Activated CD4-positive, alpha-beta memory T cell treated with anti-CD3 and anti-CD28 coated beads for 36 hours (primary cell): ENCODE results near the gene NFIX. TPM values are rescaled to one million over a fixed set of nuclear protein-coding genes. Genes with fewer than 3 reads are reported as not detected.

ENCODE experiments used
- CTCF ChIA-PET: fragments of 350-600 bp; sonication (Branson Sonifier 250); formaldehyde crosslinking; loops from one replicate; lab custom pipeline; 2021; ENCODE audit warnings: antibody characterized with exemption, inconsistent platforms; lab: Charles Lee
- POLR2A ChIA-PET: fragments of 350-600 bp; sonication (Branson Sonifier 250); formaldehyde crosslinking; loops from one replicate; lab custom pipeline; 2021; ENCODE audit warnings: antibody characterized with exemption; lab: Charles Lee
- DNase-seq: peaks from one replicate; pipeline ENCODE4 v3.0.0-alpha.2; 2020
- H3K27ac Mint-ChIP-seq: one replicate; pipeline ENCODE4 v1.8.0; 2021; ENCODE audit warnings: mixed read lengths
- H3K27me3 Mint-ChIP-seq: one replicate; pipeline ENCODE4 v1.8.0; 2021; ENCODE audit warnings: mixed read lengths
- H3K36me3 Mint-ChIP-seq: one replicate; pipeline ENCODE4 v1.8.0; 2021; ENCODE audit warnings: mixed read lengths
- H3K4me1 Mint-ChIP-seq: one replicate; pipeline ENCODE4 v1.8.0; 2021; ENCODE audit warnings: low read depth, mixed read lengths
- H3K4me3 Mint-ChIP-seq: one replicate; pipeline ENCODE4 v1.8.0; 2021; ENCODE audit warnings: mild to moderate bottlenecking, mixed read lengths
- H3K9me3 Mint-ChIP-seq: one replicate; pipeline ENCODE4 v1.8.0; 2021; ENCODE audit warnings: mixed read lengths
- intact Hi-C: fragments of 100-400 bp; cut with micrococcal nuclease; formaldehyde crosslinking; loops from one replicate; pipeline ENCODE4 v1.15.1; 2023
- total RNA-seq, 2 experiments: library from RNA; stranded (reverse); gene quantifications; one replicate each; pipeline ENCODE4 v1.2.3, GENCODE V29; 2021

NFIX gene
- total RNA-seq, 2 experiments from 2014 or later: 1.6 to 2.0 TPM

GRCh38 chr19:12982648-12983047 lies 12.6 kb upstream of the NFIX start:
- no peaks in the 10 kb centered on the region for H3K4me1 Mint-ChIP-seq
- no peak overlapping the region for H3K27ac Mint-ChIP-seq
- H3K36me3 Mint-ChIP-seq: no peaks in the 10 kb centered on the region
- DNase-seq: no peak
- intact Hi-C loops: loop anchor here (1.0 to 5.0 kb wide), 2 partner anchors 50 to 79 kb away; no protein-coding TSS in a partner anchor
- peaks cover 5% of the 10 kb centered on the region for H3K27me3 Mint-ChIP-seq
- POLR2A ChIA-PET: no interaction called here
- H3K4me3 Mint-ChIP-seq: no peak overlapping the region
- no peaks in the 10 kb centered on the region for H3K9me3 Mint-ChIP-seq
- CTCF ChIA-PET: interaction anchor here (0.8 to 12.8 kb wide), 6 partner anchors 17 to 112 kb away, joined by 3 to 268 read pairs (median 10); no protein-coding TSS in a partner anchor

GRCh38 chr19:12983091-12983490 lies 12.2 kb upstream of the NFIX start:
- peaks cover under 1% of the 10 kb centered on the region for H3K27me3 Mint-ChIP-seq
- DNase-seq: no peak
- H3K27ac Mint-ChIP-seq: no peak overlapping the region
- H3K4me3 Mint-ChIP-seq: no peak overlapping the region
- ChIA-PET CTCF (interaction anchor here (0.7 to 12.8 kb wide), 7 partner anchors 18 to 111 kb away, joined by 3 to 268 read pairs (median 5); no protein-coding TSS in a partner anchor), POLR2A (no interaction called here)
- intact Hi-C loops: loop anchor here (1.0 to 5.0 kb wide), 2 partner anchors 49 to 78 kb away; no protein-coding TSS in a partner anchor
- no peaks in the 10 kb centered on the region for H3K4me1 Mint-ChIP-seq
- H3K9me3 Mint-ChIP-seq: no peaks in the 10 kb centered on the region
- H3K36me3 Mint-ChIP-seq: no peaks in the 10 kb centered on the region

DNA sequence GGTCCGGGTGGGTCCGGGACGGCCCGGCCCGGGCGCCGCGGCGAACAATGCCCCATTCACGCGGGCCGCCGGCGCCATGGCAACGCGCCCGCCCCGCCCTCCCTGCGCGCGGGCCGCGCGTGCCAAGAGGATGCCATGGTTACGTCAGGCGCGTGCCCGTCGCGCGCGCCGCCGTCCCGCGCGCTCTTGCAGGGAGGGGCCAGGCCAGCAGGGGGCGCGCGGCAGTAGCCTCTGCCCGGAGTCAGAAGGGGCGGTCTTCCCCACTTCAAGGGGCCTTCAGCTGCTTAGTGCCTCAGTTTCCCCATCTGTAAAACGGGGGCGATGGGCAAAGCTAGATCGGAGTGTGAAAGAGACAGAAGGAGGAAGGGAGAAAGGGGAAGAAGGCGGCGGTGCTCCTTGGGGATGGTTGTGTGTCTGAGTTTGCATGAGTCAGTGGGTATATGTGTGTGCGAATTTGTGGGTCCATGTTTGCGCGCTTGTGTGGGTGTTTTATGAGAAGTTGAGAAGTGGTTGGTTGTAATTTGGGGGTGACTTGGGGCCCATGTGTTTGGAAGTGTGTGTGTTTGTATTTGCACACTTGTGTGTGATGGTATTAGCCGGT lies 11.6 kb upstream of the NFIX start:
- POLR2A ChIA-PET: no interaction called here

GRCh38 chr19:12984143-12984627 lies 11.1 kb upstream of the NFIX start:
- H3K27ac Mint-ChIP-seq: no peak overlapping the region
- no peaks in the 10 kb centered on the region for H3K36me3 Mint-ChIP-seq
- intact Hi-C loops: loop anchor here (5.0 kb wide), 1 partner anchor 48 kb away; no protein-coding TSS in a partner anchor
- no peak for DNase-seq
- H3K9me3 Mint-ChIP-seq: no peaks in the 10 kb centered on the region
- CTCF ChIA-PET: interaction anchor here (0.6 to 12.8 kb wide), 8 partner anchors 10 to 1940 kb away, joined by 3 to 268 read pairs (median 6); no protein-coding TSS in a partner anchor
- no peaks in the 10 kb centered on the region for H3K27me3 Mint-ChIP-seq
- H3K4me3 Mint-ChIP-seq: no peak overlapping the region
- H3K4me1 Mint-ChIP-seq: no peaks in the 10 kb centered on the region
- POLR2A ChIA-PET: no interaction called here

More for the DNA sequence above, 11.6 kb upstream of the NFIX start:
- Mint-ChIP-seq H3K4me1 (no peaks in the 10 kb centered on the region), H3K27me3 (no peaks in the 10 kb centered on the region), H3K27ac (no peak overlapping the region), H3K36me3 (no peaks in the 10 kb centered on the region), H3K9me3 (no peaks in the 10 kb centered on the region), H3K4me3 (no peak overlapping the region)
- CTCF ChIA-PET: interaction anchor here (0.6 to 12.8 kb wide), 9 partner anchors 10 to 1940 kb away, joined by 3 to 268 read pairs (median 5); no protein-coding TSS in a partner anchor
- intact Hi-C loops: loop anchor here (1.0 to 5.0 kb wide), 2 partner anchors 49 to 78 kb away; no protein-coding TSS in a partner anchor
- DNase-seq: peak; percentile 88

DNA sequence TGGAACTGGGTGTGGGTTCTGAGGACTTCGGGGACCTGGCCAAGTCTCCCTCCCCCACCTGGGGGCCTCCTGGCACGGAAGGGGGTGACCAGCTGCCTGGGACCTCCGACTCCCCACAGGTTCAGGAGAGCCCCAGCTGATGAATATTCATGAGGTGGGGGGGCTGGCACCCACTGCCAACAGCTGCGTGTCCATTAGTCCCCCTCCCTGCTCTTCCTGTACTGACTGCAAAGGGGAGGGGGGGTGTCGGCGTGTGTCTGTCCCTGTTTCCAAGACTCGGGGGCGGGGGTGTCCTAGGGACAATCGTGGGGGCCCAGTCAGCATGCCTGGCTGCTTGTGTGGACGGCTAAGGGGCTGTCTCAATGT lies 10.6 kb upstream of the NFIX start:
- ChIA-PET POLR2A (no interaction called here), CTCF (interaction anchor here (1.1 to 12.8 kb wide), 6 partner anchors 9 to 110 kb away, joined by 3 to 268 read pairs (median 10); no protein-coding TSS in a partner anchor)
- Mint-ChIP-seq H3K9me3 (no peaks in the 10 kb centered on the region), H3K4me3 (no peak overlapping the region), H3K4me1 (no peaks in the 10 kb centered on the region), H3K36me3 (no peaks in the 10 kb centered on the region), H3K27ac (no peak overlapping the region), H3K27me3 (no peaks in the 10 kb centered on the region)
- DNase-seq: no peak
- intact Hi-C loops: loop anchor here (5.0 kb wide), 1 partner anchor 48 kb away; no protein-coding TSS in a partner anchor

DNA sequence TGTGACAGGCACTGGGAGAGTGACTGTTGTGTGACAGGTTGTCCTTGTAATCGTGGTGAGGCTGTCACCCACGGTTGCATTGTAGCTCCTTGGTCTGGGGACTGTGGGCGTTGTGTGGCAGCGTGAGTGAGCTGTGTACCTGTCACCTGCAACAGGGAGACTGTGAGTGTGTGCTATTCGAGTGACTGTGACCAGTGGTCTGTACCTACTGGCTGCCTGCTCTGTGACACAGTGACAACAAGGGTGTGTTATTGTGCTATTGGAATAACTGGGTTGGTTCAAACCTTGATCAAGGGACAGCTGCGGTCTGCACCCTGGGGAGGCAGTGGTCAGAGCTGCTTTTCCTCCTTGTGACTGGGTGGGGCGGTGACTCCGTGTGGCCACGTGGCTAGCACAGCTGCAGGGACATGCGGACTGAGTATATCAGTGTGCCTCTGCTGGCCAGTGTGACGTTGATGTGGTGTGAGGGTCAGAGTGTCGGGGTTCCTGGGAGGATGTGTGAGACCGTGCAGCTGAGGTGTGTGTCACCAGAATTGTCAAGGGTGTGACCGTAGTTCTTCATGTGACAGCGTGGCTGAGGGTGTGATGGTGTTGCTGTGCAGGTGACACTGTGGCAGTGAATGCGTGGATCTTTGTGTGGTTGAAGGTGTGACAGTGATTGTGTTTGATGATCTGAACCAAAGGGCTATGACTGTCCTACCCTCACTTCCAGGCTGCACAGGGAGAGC lies 10.1 kb upstream of the NFIX start:
- ChIA-PET POLR2A (no interaction called here), CTCF (interaction anchor here (0.6 to 12.8 kb wide), 8 partner anchors 8 to 109 kb away, joined by 3 to 268 read pairs (median 5); no protein-coding TSS in a partner anchor)
- intact Hi-C loops: no loop called here
- DNase-seq: peak; percentile 27
- Mint-ChIP-seq H3K27ac (no peak overlapping the region), H3K4me1 (no peaks in the 10 kb centered on the region), H3K27me3 (no peaks in the 10 kb centered on the region), H3K9me3 (no peaks in the 10 kb centered on the region), H3K36me3 (no peaks in the 10 kb centered on the region), H3K4me3 (no peak overlapping the region)

DNA sequence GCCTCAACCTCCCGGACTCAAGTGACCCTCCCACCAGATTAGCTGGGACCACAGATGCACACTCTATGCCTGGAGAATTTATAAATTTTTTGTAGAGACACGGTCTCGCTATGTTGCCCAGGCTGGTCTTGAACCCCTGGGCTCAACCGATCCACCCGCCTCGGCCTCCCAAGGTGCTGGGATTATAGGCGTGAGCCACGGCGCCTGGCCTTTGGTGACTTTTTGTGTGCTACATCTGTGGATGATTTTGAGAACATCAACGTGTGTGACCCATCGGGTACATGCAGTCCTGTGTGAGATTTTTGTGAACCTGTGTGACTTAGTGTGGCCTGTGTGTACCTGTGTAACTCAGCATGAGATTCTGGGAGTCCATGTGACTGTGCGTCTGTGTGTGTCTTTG lies 8.5 kb upstream of the NFIX start:
- intact Hi-C loops: no loop called here

GRCh38 chr19:12987190-12987589 lies 8.1 kb upstream of the NFIX start:
- Mint-ChIP-seq H3K36me3 (no peaks in the 10 kb centered on the region), H3K9me3 (no peaks in the 10 kb centered on the region), H3K27me3 (no peaks in the 10 kb centered on the region), H3K27ac (no peak overlapping the region), H3K4me3 (no peak overlapping the region), H3K4me1 (no peaks in the 10 kb centered on the region)
- ChIA-PET CTCF (no interaction called here), POLR2A (no interaction called here)
- intact Hi-C loops: no loop called here
- DNase-seq: no peak

More for the DNA sequence above, 8.5 kb upstream of the NFIX start:
- H3K36me3 Mint-ChIP-seq: no peaks in the 10 kb centered on the region
- DNase-seq: no peak
- H3K9me3 Mint-ChIP-seq: no peaks in the 10 kb centered on the region
- H3K4me3 Mint-ChIP-seq: no peak overlapping the region
- no peaks in the 10 kb centered on the region for H3K27me3 Mint-ChIP-seq
- no peaks in the 10 kb centered on the region for H3K4me1 Mint-ChIP-seq
- ChIA-PET CTCF (interaction anchor here (12.8 kb wide), 1 partner anchor 74 kb away, joined by 268 read pairs; no protein-coding TSS in a partner anchor), POLR2A (no interaction called here)
- H3K27ac Mint-ChIP-seq: no peak overlapping the region

- ChIA-PET CTCF (no interaction called here), POLR2A (no interaction called here)
- Mint-ChIP-seq H3K9me3 (no peaks in the 10 kb centered on the region), H3K4me3 (no peak overlapping the region), H3K27me3 (no peaks in the 10 kb centered on the region), H3K27ac (no peak overlapping the region), H3K4me1 (no peaks in the 10 kb centered on the region), H3K36me3 (no peaks in the 10 kb centered on the region)
- DNase-seq: no peak
- intact Hi-C loops: no loop called here
Measured at GRCh38 chr19:12987781-12988180, 7.5 kb upstream of the NFIX start.

- H3K4me1 Mint-ChIP-seq: peaks cover 6% of the 10 kb centered on the region
- H3K27me3 Mint-ChIP-seq: peaks cover 6% of the 10 kb centered on the region
- H3K4me3 Mint-ChIP-seq: no peak overlapping the region
- no peaks in the 10 kb centered on the region for H3K36me3 Mint-ChIP-seq
- no peaks in the 10 kb centered on the region for H3K9me3 Mint-ChIP-seq
- CTCF ChIA-PET: no interaction called here
- DNase-seq: no peak
- intact Hi-C loops: no loop called here
- POLR2A ChIA-PET: no interaction called here
- H3K27ac Mint-ChIP-seq: no peak overlapping the region
Measured at GRCh38 chr19:12990431-12990830, 4.8 kb upstream of the NFIX start.

DNA sequence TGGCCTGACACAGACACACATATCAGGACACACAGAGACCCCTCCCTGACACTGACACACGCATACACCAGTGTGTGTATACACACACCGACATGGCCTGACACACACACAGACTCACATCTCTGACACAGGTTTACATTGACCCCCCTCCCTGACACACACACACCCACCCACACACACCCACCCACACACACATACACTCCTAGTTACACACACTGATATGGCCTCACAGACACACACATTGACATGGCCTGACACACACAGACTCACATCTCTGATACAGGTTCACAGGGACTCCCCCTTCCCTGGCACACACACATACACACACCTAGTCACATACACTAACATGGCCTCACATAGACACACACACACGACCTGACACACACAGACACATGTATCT lies 4.4 kb upstream of the NFIX start:
- H3K27ac Mint-ChIP-seq: no peak overlapping the region
- ChIA-PET CTCF (no interaction called here), POLR2A (no interaction called here)
- intact Hi-C loops: no loop called here
- H3K9me3 Mint-ChIP-seq: no peaks in the 10 kb centered on the region
- no peaks in the 10 kb centered on the region for H3K36me3 Mint-ChIP-seq
- H3K4me1 Mint-ChIP-seq: peaks cover 6% of the 10 kb centered on the region
- H3K4me3 Mint-ChIP-seq: no peak overlapping the region
- DNase-seq: no peak
- peaks cover 6% of the 10 kb centered on the region for H3K27me3 Mint-ChIP-seq

GRCh38 chr19:12991296-12991695 lies 4.0 kb upstream of the NFIX start:
- Mint-ChIP-seq H3K27ac (no peak overlapping the region), H3K4me1 (peaks cover 6% of the 10 kb centered on the region), H3K27me3 (peaks cover 8% of the 10 kb centered on the region), H3K9me3 (no peaks in the 10 kb centered on the region), H3K36me3 (no peaks in the 10 kb centered on the region), H3K4me3 (no peak overlapping the region)
- intact Hi-C loops: no loop called here
- no peak for DNase-seq
- POLR2A ChIA-PET: no interaction called here
- CTCF ChIA-PET: interaction anchor here (0.7 to 1.2 kb wide), 4 partner anchors 13 to 102 kb away, joined by 3 to 5 read pairs (median 4); no protein-coding TSS in a partner anchor
